Mesothelial cell of epicardium (in vitro differentiated cells): ENCODE results near the gene ADGRG4. TPM values are rescaled to one million over a fixed set of nuclear protein-coding genes. Genes with fewer than 3 reads are reported as not detected.

ENCODE experiments used
- DNase-seq, 2 experiments: peaks; one replicate each; pipeline ENCODE4 v3.0.0; 2021; ENCODE audit warnings: low spot score in 2 of 2; ENCODE audit not compliant: unreplicated experiment in 2 of 2
- H3K27ac Mint-ChIP-seq: 2 replicates; pipeline ENCODE4 v1.8.0; 2021; ENCODE audit warnings: mixed read lengths
- H3K27me3 Mint-ChIP-seq: 2 replicates; pipeline ENCODE4 v1.8.0; 2021; ENCODE audit warnings: low read depth, mixed read lengths
- H3K36me3 Mint-ChIP-seq: 2 replicates; pipeline ENCODE4 v1.8.0; 2021; ENCODE audit warnings: mixed read lengths
- H3K4me1 Mint-ChIP-seq: 2 replicates; pipeline ENCODE4 v1.8.0; 2021; ENCODE audit warnings: mixed read lengths
- H3K4me3 Mint-ChIP-seq: 2 replicates; pipeline ENCODE4 v1.8.0; 2021; ENCODE audit warnings: mild to moderate bottlenecking, moderate library complexity, mixed read lengths
- H3K9me3 Mint-ChIP-seq: 2 replicates; pipeline ENCODE4 v1.8.0; 2021; ENCODE audit warnings: mixed read lengths
- total RNA-seq: library from RNA; stranded (reverse); gene quantifications from 3 replicates; pipeline ENCODE4 v1.2.1, GENCODE V29; 2021
- TF ChIP-seq, protein P1 (sequence below): fragments of 200-600 bp; sonication (generic); IDR thresholded peaks from one replicate; pipeline ENCODE4 v1.5.0; 2021; ENCODE audit warnings: antibody characterized with exemption; ENCODE audit not compliant: unreplicated experiment

Gene ADGRG4
- total RNA-seq, 1 donor from 2014 or later: not detected

DNA sequence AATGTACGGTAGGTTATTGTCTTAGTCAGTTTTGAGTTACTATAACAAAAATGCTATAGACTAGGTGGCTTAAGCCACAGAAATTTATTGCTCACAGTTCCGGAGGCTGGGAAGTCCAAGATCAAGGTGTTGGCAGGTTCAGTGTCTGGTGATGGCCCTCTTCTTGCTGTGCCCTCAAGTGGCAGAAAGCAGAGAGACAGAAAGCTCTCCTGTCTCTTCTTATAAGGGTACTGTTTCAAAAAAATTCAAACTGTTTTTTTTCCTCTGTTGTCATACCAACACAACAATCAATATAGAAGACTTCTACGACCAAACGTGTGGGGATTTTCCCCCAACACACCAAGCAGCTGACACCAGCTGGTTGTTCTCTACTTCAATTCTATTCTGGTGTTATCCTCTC, 53.4 kb downstream of the ADGRG4 start:
- Mint-ChIP-seq H3K36me3 (no peaks in the 10 kb centered on the region), H3K27me3 (no peaks in the 10 kb centered on the region), H3K4me3 (no peak overlapping the region), H3K4me1 (no peaks in the 10 kb centered on the region), H3K27ac (no peak overlapping the region), H3K9me3 (peaks cover 23% of the 10 kb centered on the region)
- DNase-seq: no peak
- TF ChIP-seq, protein P1, sequence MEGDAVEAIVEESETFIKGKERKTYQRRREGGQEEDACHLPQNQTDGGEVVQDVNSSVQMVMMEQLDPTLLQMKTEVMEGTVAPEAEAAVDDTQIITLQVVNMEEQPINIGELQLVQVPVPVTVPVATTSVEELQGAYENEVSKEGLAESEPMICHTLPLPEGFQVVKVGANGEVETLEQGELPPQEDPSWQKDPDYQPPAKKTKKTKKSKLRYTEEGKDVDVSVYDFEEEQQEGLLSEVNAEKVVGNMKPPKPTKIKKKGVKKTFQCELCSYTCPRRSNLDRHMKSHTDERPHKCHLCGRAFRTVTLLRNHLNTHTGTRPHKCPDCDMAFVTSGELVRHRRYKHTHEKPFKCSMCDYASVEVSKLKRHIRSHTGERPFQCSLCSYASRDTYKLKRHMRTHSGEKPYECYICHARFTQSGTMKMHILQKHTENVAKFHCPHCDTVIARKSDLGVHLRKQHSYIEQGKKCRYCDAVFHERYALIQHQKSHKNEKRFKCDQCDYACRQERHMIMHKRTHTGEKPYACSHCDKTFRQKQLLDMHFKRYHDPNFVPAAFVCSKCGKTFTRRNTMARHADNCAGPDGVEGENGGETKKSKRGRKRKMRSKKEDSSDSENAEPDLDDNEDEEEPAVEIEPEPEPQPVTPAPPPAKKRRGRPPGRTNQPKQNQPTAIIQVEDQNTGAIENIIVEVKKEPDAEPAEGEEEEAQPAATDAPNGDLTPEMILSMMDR: no peak

DNA sequence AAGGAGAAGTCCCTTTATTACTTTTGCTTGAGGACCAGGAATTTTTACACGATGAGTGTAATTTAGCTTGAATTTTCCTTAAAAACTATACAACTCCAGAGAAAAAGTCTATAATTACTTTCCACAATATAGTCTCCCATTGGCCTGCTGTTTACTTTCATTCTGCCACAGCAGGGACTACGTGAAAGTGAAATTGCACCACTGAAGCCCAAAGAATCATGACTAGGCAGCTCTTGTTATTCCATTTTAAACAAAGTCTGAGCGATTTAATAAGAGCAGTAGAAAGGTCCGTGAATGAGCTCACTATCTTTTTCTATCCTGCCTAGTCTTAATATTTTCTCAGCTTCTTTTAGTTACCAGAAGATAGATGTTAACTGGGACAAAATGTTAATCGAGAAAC, 68.6 kb downstream of the ADGRG4 start:
- Mint-ChIP-seq H3K27me3 (peaks cover 6% of the 10 kb centered on the region), H3K4me1 (no peaks in the 10 kb centered on the region), H3K4me3 (no peak overlapping the region), H3K9me3 (peaks cover 29% of the 10 kb centered on the region), H3K36me3 (no peaks in the 10 kb centered on the region), H3K27ac (no peak overlapping the region)
- TF ChIP-seq, protein P1: no peak
- no peak for DNase-seq

DNA sequence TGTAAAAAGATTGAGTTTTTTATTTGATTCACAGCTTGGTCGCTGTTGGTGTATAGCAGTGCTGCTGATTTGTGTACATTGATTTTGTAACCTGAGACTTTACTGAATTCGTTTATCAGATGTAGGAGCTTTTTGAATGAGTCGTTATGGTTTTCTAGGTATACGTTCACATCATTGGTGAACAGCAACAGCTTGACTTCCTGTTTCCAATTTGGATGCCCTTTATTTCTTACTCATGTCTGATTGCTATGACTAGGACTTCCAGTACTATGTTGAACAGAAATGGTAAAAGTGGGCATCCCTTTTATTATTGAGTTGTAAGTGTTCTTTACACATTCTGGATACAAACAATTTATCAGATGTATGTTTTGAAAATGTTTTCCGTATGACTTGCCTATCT, 76.0 kb downstream of the ADGRG4 start:
- Mint-ChIP-seq H3K9me3 (peaks cover 32% of the 10 kb centered on the region), H3K4me3 (no peak overlapping the region), H3K4me1 (no peaks in the 10 kb centered on the region), H3K27ac (no peak overlapping the region), H3K27me3 (no peaks in the 10 kb centered on the region), H3K36me3 (no peaks in the 10 kb centered on the region)
- TF ChIP-seq, protein P1: no peak
- DNase-seq: no peak

DNA sequence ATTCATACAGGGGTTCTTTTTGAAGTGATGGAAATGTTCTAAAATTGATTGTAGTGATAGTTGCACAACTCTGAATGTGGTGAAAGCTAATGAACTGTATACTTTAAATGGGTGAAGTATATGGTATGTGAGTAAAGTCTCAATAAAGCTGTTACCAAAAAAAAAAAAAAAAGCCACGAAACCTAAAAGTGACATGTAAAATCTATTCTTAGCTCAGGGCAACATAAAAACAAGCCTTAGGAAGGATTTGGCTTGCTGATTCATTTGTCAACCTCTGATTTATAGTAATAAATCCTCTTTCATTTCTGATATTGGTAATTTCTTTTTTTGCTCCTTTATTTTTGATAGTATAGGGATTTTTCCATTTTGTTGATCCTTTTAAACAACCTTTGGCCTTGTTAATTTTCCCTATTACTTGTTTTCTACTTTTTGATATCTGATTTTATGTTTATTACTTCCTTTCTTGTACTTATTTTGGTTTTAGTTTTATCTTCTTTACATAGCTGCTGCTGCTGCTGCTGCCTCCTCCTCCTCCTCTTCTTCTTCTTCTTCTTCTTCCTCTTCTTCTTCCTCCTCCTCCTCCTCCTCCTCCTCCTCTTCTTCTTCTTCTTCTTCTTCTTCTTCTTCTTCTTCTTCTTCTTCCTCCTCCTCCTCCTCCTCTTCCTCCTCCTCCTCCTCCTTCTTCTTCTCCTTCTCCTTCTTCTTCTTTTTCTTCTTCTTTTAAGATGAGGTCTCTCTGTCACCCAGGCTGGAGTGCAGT, 79.4 kb downstream of the ADGRG4 start:
- no peaks in the 10 kb centered on the region for H3K4me1 Mint-ChIP-seq
- DNase-seq: no peak
- TF ChIP-seq, protein P1: no peak
- no peak overlapping the region for H3K4me3 Mint-ChIP-seq
- H3K27ac Mint-ChIP-seq: no peak overlapping the region
- H3K36me3 Mint-ChIP-seq: no peaks in the 10 kb centered on the region
- H3K27me3 Mint-ChIP-seq: peaks cover 2% of the 10 kb centered on the region
- H3K9me3 Mint-ChIP-seq: peaks cover 33% of the 10 kb centered on the region

DNA sequence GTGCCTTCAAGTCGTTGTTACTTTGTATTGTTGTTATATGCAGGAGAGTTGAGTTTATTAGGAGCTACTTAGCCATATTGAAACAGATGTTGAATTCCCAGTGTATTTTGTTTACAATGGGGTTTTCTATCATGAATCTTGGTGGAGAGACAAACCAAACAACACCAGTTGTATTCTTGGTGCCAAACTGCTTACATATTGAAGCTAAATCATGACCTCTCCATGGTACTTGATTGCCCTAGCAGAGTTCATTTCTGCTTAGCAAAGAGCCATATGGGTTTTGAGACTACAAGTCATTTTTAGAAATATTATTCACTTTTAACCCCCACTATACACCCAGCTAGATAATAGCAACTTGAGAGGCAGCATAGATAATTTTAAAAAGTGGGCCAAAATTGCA, 85.4 kb downstream of the ADGRG4 start:
- Mint-ChIP-seq H3K4me1 (no peaks in the 10 kb centered on the region), H3K27ac (no peak overlapping the region), H3K9me3 (peaks cover 33% of the 10 kb centered on the region), H3K36me3 (no peaks in the 10 kb centered on the region), H3K27me3 (peaks cover 6% of the 10 kb centered on the region), H3K4me3 (no peak overlapping the region)
- no peak for DNase-seq
- TF ChIP-seq, protein P1: no peak
